Measurements from ENCODE around the gene PRR5. TPM values are rescaled to one million over a fixed set of nuclear protein-coding genes. Genes with fewer than 3 reads are reported as not detected.

Gene PRR5
- total and polyA plus RNA-seq, 2 of the 13 experiments (the other 11 are each of a cell fraction or from before 2014, with no cell fraction given), result 11.6 to 27.5 TPM

GRCh38 chr22:44676441-44677352 lies 25.3 kb upstream of the PRR5 start (continued):
- TF ChIP-seq ARID5B (CRISPR knock-in tag; IDR thresholded peaks at IDR 0.05) (peak; percentile 61), ATF7 (IDR thresholded peaks at IDR 0.05) (no peak), ATF7 (CRISPR knock-in tag; IDR thresholded peaks at IDR 0.05) (no peak), SMAD1 (CRISPR knock-in tag; IDR thresholded peaks at IDR 0.05; ENCODE audit: borderline replicate concordance, low read depth) (no peak), HNF4G (IDR thresholded peaks at IDR 0.05; ENCODE audit: borderline replicate concordance, low read depth, low read length) (peak; percentile 85), HNF4G (CRISPR knock-in tag; IDR thresholded peaks at IDR 0.05; ENCODE audit: borderline replicate concordance, low read depth) (peak; percentile 67; the same call in 1 of the 2 replicates), ZNF256 (CRISPR knock-in tag; conservative IDR thresholded peaks at IDR 0.05) (no peak), ZNF441 (CRISPR knock-in tag; IDR thresholded peaks at IDR 0.05; ENCODE audit: borderline replicate concordance) (no peak), DPF2 (CRISPR knock-in tag; IDR thresholded peaks at IDR 0.05; ENCODE audit: borderline replicate concordance, low read depth) (no peak), ATF3 (CRISPR knock-in tag; IDR thresholded peaks at IDR 0.05) (no peak), ZNF776 (CRISPR knock-in tag; IDR thresholded peaks at IDR 0.05) (no peak), FIP1L1 (IDR thresholded peaks at IDR 0.05; ENCODE audit: borderline replicate concordance, insufficient read depth, low read depth, low read length) (no peak), CC2D1A (CRISPR knock-in tag; IDR thresholded peaks at IDR 0.05) (no peak), IKZF1 (IDR thresholded peaks at IDR 0.05) (no peak), ZBTB7B (CRISPR knock-in tag; IDR thresholded peaks at IDR 0.05) (peak; percentile 97), FOSL2 (CRISPR knock-in tag; IDR thresholded peaks at IDR 0.05) (peak; percentile 78), NFIC (IDR thresholded peaks at IDR 0.05; ENCODE audit: low read length) (no peak), FOSL1 (CRISPR knock-in tag; IDR thresholded peaks at IDR 0.05; ENCODE audit: borderline replicate concordance) (no peak), MTF1 (CRISPR knock-in tag; IDR thresholded peaks at IDR 0.05) (no peak), MAFF (IDR thresholded peaks at IDR 0.05; ENCODE audit: low read depth, low read length) (peak; percentile 92), ZNF607 (CRISPR knock-in tag; IDR thresholded peaks at IDR 0.05; ENCODE audit: borderline replicate concordance) (peak; percentile 54; the same call in 1 of the 2 replicates), CENPBD1 (CRISPR knock-in tag; IDR thresholded peaks at IDR 0.05; ENCODE audit: borderline replicate concordance, low read depth) (no peak), SMC3 (IDR thresholded peaks at IDR 0.05; ENCODE audit: low read length) (no peak), TEAD3 (CRISPR knock-in tag; optimal IDR thresholded peaks at IDR 0.05; ENCODE audit: borderline replicate concordance) (peak; percentile 38), KLF12 (CRISPR knock-in tag; IDR thresholded peaks at IDR 0.05; ENCODE audit: borderline replicate concordance) (0 out of 2 replicates have a peak, but pooled peaks have one; percentile 54), RFX1 (IDR thresholded peaks at IDR 0.05) (no peak), NFYC (CRISPR knock-in tag; IDR thresholded peaks at IDR 0.05) (no peak), ARNT (IDR thresholded peaks at IDR 0.05) (no peak), MAF1 (CRISPR knock-in tag; IDR thresholded peaks at IDR 0.05; ENCODE audit: borderline replicate concordance) (no peak)
